D341Med (cell line): ENCODE results near the gene ADCY5.

Experiments used
- DNase-seq: peaks from one replicate; pipeline ENCODE4 v3.0.0; 2012; ENCODE audit warnings: low spot score

ADCY5 gene

DNA sequence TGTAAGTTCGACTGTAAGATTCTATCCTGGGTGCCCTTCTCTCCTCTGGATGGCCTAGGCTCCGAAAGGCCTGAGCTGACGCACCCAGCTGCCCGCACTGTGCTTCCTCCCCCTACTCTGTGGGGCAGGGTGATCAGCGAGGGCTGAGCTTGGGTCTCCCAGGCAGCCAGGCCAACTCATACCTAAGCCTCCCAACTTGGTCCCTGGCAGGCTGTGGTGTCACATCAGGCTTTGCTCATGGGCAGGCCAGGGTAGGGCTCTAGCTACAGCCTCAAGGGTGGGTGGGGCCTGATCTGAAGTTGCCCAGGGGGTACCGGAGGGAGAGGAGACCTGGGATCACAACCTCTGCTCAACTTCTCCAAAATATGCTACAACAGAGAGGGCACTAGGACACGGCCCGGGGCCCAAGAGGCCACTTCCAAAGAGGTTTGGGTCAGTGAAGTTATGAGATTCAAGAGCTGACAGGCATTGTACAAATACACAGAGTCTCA lies 123.1 kb downstream of the ADCY5 start:
- DNase-seq = no peak

DNA sequence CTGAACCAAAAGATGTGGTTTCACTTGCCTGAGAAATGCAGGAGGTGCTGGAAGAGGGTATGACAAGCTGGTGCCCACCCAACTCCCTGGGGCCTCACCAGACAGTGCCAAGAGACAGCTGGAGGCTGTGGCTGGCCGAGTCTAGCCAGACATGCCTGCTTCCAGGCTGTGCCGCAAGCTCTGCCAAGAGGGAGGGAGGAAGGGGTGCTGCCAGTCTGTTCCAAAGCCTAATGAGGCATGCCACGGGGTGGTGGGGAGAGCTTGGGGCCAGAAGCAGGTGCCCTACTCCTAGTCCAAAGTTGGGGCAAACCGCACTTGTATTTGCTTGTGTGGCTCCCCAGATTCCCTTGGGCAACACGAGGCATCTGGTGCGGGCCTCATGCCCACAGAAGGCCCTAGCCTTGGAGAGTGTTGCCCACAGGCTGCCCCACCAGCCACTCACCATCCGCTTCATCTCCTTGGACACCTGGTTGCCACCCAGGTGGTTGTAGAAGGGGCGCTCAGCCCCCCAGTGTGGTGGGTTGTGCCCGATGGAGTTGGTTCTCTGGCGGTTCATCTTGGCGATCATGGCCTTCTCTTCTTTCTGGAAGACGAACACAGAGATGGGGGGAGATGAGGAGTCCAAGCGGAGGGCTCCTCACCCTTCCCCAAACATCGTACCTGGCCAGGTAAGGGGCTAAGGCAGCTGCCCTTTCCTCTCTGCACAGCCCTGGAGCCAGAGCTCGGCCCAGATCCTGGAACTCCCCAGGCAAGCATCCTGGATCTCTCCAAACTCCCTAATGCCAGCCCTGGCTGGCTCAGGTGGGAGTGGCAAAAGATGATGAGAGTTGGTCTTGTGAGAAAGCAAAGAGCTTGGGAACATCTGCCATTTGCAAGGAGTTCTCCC lies 123.8 kb downstream of the ADCY5 start:
- DNase-seq = no peak

DNA sequence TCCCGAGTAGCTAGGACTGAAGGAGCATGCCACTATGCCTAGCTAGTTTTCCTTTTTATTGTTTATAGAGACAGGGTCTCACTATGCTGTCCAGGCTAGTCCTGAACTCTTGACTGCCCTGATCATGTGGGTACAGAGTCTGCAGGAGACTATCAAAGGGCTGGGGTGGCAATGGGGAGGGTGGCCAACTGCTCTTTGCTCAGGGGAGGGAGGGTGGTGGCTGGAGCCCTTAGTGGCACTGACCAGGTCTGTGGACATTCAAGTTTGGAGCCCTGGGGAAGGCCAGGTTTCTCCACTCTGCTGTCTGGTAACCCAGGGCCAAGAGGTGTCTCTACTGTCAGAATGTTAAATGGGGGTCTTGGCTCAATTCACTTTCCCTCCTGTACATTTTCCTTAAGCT lies 125.1 kb downstream of the ADCY5 start:
- no peak for DNase-seq

DNA sequence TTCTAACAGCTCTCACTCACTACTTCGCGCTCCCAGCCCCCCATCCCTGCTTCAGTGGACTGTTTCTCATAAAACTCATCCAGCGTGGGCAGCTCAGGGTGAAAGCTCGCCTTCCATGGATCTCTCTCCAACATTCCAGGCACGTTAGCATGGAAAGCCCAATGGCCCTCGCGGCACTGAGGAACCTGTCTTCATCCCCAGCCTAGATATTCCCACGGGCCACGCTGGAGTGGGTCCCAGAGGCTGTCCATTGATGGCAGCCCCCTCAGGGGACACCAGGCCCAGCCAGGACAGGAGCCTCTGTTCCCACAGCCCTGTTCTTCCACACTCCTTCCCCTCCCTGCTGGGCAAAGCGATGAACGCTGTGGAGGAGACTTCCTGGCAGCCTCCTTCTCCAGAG lies 126.0 kb downstream of the ADCY5 start:
- DNase-seq = no peak

DNA sequence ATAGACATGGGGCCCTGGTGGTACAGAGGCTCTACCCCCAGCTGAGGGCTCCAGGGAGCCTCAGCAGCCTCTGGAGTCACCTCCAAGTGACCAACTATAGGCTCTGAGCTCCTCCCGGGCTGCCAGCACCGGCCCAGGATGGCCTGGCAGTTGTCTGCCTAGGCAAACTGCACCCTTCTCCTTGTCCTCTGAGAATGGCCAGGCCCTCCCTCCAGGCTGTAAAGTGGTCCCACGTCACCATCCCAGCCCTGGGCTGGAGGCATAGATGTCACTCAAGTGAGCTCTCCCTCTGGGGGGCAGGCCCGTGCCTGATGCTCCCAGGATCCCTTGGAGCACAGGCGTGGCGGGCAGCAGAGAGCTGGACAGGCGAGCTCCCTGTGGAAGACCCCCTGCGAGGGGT lies 127.1 kb downstream of the ADCY5 start:
- no peak for DNase-seq

DNA sequence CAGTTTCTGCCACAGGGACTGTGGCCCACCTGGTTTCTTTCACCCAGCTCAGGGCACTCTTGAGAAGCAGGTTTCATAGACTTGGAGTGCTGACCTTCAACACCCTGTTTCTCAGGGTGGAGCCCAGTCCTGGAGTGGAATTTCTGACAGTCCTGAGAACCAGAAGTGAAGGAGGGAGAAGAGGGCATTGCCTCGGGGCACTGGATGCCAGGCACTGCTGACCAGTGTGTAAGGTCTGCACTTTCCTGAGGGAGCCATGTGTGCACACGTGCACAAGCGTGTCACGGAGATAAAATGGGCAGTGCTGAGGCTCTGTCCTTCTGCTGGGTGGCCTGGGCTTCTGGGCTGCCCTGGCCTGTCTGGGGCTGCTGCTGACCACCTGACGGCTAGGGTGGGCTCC lies 128.7 kb downstream of the ADCY5 start:
- DNase-seq = no peak

DNA sequence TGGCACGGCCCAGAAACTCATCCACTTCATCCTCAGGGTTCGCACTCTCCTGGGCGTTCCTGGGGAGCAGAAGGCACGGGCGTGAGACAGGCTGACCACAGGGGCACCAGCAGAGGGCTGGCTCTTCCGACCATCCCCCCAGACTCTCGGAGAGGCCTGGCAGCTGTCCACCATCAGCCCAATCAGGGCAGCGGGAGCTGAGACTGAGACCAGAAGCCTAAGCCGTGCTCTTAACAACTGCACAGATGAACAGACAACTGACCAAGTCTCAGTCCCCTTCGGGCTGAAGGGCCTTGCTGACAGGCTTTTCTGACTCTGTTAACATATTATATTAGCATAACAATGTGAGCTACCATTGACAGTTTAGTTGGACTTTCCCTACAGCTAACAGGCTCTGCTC lies 129.1 kb downstream of the ADCY5 start:
- no peak for DNase-seq

DNA sequence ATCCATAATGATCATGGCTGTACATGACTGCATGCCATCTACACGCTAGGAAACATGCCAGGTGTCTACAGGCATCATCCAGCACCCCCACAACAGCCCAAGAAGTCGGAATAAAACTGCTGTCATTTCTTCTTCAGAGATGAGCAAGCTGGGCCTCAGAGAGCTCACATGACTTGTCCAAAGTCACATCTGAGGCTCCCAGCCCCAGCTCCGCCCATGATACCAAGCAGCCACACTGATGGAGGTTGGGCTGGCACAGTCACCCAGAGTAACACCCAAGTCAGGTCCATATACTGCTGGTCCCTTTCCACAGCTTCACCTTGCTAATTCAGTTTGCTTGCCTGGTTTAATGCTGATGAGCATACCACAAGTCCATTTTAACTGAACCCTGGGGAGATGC lies 130.5 kb downstream of the ADCY5 start:
- no peak for DNase-seq

DNA sequence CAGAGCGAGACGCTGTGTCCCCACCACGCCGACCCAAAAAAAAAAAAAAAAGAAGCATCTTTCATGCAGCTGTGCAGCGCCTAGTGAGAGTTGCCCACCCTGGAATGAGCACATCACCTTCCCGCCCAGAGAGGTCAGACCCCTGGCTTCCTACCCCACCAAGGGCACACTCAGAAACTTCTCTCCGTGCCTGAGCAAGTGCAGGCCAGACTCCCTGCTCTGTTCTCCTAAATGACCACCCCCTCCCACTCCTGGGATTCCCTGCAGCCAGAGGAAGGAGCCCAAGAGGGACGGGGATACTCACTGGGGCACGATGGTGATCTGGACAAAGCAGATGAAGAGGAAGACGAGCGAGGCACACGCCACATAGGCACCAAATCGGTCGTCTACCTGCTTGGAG lies 131.2 kb downstream of the ADCY5 start:
- no peak for DNase-seq

DNA sequence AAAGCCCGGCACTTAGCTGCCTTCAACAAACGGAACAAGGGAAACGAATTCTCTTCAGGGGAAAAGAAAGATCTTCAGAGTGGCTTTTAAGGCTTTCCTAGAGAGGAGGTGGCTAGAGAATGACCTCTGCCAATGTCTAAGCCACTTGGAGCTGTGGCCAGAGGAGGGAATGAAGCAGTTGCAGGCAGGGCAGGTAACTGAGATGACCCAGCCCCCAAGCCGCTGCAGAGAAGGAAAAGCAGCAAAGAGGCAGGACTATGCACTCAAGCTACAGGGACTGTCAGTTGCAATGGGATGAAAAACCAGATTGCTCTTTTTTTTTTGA lies 133.7 kb downstream of the ADCY5 start:
- DNase-seq = no peak

DNA sequence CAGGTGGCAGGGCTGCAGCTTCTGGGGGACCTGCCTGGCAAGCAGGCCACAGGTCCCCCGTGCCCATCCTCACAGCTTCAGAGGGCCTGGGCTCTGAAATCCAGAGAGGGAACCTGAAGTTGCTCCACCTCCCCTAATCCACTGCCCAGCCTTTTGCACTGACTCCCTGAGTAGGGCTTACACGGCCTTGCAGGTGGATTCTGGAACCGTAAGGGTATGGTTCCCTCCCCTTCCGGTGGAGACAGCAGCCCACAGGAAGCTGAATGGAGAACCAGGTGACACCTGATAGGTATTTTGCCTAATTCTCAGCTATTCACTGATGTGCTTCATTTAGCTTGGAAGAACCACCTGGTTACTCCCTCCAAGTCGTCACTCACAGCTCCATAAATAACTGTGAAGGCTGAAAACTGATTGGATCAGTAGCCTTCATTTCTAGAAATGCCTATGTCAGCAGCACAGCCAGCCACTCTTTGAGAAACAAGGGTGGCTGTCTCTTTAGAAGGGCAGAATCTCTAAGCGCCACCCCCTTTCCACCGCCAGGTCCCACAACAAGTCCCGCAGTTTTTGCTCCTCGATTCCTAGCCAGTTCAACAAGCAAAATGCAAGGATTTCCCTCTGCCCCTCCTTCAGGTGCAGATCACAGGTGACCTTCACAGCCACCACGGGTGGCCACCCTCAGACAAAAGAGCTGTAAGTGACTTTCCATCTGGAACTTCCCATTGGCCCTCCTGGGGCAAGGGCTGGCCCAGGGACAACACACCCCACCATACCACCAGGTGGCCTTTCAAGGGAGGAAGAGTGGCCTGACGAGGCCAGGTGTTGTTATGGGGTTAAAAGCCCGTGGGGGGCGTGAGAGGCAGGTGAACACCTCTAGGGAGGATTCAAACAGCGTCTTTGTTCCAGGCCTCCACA lies 134.3 kb downstream of the ADCY5 start:
- no peak for DNase-seq

DNA sequence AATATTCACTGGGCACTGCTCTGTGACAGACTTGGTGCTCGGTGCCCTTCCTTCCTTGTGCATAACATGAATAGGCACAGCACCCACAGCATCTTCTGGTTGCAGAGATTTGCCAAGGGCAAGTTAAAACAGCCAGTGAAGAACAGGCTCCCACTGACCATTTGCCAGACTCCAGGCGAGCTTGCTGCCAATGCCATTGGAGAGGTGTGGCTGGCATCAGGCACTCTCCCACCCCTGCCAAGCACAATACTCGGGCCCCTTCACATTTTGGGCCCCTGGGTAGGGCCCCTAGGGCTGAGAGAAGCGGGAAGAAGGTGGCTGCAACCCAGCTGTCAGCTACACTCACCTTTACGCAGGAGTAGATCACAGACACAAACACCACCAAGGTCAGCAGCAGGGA lies 135.0 kb downstream of the ADCY5 start:
- DNase-seq = no peak

DNA sequence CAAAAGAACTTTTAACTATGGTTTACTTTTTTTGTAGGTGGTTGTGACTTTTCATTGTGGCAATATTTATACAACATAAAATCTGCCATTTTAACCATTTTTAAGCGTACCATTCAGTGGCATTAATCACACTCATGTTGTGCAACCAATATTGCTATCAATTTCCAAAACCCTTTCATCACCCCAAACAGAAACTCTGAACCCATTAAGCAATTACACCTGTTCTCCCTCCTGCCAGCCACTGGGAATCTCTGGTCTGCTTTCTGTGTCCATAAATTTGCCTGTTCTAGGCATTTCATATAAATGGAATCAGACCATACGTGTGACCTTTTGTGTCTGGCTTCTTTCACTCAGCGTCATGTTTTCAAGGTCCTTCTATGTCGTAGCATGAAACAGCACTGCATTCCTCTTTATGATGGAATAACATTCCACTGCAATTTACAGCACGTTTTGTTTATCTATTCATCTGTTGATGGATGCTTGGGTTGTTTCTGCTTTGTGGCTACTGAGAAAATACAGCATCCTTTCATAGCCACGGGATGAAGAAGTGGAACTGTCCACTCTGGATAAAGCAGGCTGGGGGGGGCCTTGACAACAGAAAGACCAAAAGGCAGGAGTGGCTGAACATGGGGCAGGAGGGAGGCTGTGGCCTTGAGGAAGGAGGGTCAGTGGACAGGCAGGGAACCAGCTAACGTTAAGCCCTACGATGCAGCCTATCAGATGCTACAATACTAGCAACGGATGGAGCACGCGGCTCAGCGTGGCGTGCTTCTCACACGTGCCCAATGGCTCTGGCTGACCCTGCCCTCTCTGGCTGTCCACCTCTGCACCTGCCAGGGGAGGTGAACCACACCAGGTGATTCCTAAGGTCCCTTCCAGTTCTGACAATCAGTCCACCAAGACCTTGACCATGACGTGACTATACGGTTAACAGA lies 136.3 kb downstream of the ADCY5 start:
- no peak for DNase-seq

DNA sequence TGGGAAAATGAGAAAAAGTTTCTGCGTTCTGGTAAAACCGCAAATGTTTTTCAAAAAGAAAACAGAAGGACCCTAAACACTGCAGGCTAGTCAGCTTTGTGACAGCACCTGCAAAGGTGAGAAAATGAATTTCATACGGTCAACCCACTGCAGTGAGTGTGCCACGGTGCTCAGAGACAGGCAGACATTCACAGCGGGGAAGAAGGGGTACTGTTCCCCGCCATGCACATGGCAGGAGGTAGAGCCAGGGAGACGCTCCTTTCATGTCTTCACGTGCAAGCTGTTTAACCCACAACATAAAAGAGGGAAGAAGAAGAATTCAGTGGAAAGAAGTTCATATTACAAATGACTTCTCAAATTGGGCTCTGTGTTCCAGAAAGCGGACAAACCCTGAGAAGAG lies 137.7 kb downstream of the ADCY5 start:
- no peak for DNase-seq

DNA sequence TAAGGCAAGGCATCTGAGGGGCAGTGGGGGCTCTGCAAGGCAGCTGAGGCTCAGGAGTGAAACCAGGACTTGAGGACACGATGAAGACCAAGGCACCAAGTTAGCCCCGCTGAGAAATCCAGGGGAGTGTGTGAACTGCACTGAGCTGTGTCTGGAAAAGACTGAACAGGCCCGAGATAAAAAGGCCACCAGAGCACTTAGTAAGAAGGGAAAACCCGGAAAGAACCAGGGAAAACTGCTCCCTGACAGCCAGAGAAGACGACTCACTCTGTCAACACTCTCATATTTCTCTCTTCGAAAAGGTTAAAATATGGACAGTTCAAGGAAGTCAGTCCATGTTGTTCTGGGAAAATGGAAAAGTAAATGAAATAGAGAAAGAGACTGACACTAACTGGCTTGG lies 138.1 kb downstream of the ADCY5 start:
- DNase-seq = no peak

DNA sequence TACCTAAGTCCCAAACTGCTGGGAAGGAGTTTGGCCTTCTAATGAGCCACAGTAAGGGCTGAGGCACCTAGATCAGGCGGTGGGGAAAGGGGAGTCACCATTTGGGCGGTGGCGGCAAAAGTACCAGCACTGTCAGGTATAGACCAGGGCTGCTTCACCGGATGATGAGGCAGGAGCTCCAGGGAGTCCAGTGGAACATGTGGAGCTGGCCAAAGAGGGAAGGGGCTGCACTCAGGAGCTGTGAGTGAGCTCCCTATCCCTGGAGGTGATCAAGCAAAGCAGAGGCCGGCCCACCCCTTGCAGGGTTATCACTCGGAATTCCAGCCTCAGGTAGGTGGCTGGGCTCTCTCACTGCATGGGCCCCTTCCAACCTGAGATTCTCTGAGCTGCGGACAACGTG lies 138.7 kb downstream of the ADCY5 start:
- no peak for DNase-seq

DNA sequence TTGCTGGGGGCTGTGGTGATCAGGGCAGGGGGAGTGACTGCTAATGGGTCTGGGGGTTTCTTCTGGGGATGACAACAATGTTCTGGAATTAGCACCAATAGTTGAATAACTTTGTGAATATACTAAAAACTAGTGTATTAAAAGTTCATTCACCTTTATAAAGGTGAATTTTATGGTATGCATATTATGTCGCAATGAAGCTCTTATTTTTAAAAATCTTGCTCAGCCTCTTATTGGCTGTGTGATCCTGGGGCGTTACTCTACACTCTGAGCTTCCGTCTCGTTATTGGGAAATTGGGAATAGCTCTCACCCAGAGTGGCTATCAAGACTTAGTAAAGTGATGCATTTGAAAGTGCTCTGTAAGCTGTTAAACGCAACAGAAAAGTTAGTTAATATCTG lies 141.8 kb downstream of the ADCY5 start:
- DNase-seq = no peak

DNA sequence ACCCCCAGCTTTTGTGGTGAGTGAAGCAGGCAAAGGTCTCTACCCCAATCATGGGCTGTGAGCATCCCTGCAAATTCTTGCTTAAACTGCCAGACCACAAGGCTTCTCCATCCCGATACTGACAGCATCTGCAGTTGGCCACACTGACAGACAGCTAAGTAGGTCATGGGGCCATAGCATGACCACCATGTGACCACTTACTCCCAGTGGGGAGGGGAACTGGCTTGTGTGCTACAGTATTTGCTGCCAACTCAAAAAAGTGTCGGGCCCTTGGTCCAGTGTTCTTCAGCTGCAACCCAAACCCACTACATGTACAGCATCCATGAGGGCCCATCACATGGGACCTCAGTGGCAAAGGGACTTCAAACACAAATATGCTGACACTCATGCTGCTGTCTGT lies 143.7 kb downstream of the ADCY5 start:
- no peak for DNase-seq

DNA sequence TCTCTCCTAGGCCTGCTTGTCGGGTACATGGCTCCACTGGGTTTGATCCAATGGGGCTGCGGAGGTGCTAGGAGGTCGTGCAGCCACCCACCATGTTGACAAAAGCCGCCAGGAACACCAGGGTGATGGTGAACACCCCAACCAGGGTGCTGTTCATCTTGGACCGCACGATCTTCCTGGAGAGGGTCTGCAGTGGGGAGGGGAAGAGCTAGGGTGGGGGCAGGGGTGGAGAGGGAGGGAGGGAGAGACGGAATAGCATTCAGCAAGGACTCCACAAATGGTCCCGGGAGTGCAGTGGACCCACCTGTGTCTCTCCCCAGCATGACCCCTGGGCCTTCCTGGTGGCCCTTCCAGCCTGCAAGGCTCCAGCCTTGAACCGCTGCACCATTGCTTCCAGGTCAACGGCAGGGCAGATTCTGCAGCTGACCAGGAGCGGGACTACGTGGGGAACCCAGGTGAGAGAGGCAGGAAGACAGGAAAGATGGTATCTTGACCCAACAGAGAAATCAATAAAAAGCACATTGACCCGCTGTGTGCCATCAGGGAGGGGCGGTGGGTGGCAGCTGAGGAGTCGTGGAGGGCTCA lies 144.8 kb downstream of the ADCY5 start:
- no peak for DNase-seq

DNA sequence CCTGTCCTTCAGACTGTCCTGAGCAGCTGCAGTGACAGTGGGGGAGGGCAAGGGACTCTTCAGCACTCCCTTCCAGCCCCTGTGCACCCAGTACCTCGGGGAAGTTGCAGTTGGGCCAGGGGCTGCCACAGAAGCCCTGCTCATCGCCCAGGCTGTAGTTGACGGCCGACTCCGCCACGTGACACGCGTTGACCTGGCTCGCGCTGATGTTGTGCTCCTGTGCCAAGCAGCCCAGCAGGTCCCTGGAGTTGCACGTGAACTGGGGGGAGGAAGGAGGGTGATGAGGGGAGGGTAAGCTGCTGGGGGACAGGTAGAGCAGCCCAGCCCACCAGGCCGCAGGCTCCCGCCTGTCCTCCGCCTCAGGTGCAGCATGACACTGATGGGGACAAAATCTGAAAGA lies 145.9 kb downstream of the ADCY5 start:
- DNase-seq = no peak

DNA sequence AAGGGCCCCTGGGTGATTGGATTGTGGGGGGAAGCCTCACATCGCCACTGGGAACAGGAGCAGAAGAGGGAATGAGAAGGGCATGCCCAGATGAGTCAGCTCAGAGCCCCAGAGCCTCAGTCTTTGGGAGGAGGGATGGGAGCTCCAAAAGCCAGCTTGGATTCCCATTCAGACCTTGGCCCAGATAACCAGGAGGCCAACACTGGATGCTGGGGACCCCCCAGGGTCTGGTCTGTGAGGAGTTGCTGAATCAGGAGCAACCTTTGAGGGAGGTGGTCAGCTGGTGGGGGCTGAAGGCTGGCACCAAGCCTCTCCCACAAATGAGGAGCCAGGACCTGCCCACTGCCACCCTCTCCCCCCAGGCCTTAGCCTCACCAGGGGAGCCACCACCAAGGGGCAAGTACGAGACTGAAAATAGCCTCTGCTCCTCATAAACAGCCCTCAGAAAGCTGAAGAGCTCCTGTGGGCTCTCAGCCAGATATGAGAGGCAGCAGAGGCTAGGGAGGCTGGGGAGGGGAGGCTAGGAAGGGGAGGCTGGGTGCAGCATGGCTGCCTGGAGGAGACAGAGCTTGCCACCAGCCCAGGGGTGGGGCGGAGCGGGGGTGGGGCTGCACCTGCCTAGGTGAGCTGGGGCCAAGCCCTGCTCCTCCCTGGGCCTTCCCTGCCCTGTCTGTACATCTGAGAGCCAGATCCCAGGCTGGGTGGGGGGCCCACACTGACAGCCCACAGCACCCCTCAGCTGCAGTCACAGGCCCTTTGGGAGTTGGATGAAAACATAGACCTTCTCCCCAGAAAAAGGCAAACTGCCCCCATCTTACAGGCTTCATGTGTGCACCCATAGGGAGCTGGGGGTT lies 147.3 kb downstream of the ADCY5 start:
- DNase-seq = no peak
